OCI-LY7 (cell line): Measurements from ENCODE around the gene TUSC2. TPM values are rescaled to one million over a fixed set of nuclear protein-coding genes. Genes with fewer than 3 reads are reported as not detected.

Experiments
- BruUV-seq: library from RNA; stranded (reverse); fragments of 400-500 nt; replicated peaks from 2 replicates; lab custom pipeline; 2021; lab: Mats Ljungman, UMichigan
- CTCF ChIA-PET: fragments of 300-600 bp; sonication (Branson Sonifier 250); formaldehyde crosslinking; loops from one replicate; lab custom pipeline; 2022; ENCODE audit warnings: antibody characterized with exemption; ENCODE audit not compliant: unreplicated experiment; lab: Charles Lee
- POLR2A ChIA-PET: fragments of 300-600 bp; sonication (Branson Sonifier 250); formaldehyde crosslinking; loops from one replicate; lab custom pipeline; 2022; ENCODE audit warnings: antibody characterized with exemption; lab: Charles Lee
- DNase-seq: peaks from one replicate; pipeline ENCODE4 v3.0.0-alpha.2; 2015; ENCODE audit warnings: low spot score
- H2AFZ ChIP-seq: fragments of 200-600 bp; sonication (generic), shearing (Covaris generic); 2 replicates; pipeline ENCODE4 v1.6.1; 2014; ENCODE audit warnings: mild to moderate bottlenecking, antibody characterized with exemption, low read length, moderate library complexity
- H3K27ac ChIP-seq: fragments of 200-600 bp; sonication (generic); 2 replicates; pipeline ENCODE4 v1.5.1; 2014; ENCODE audit warnings: mixed run types, low read depth, mild to moderate bottlenecking, moderate library complexity, low read length, inconsistent platforms; ENCODE audit not compliant: poor library complexity, severe bottlenecking
- H3K36me3 ChIP-seq: fragments of 200-600 bp; sonication (generic); 2 replicates; pipeline ENCODE4 v1.6.1; 2014; ENCODE audit warnings: mild to moderate bottlenecking, antibody characterized with exemption, low read length, moderate library complexity, mixed read lengths; ENCODE audit not compliant: insufficient read depth
- H3K4me1 ChIP-seq: fragments of 200-600 bp; sonication (generic); 2 replicates; pipeline ENCODE4 v1.5.1; 2014; ENCODE audit warnings: mild to moderate bottlenecking, low read length; ENCODE audit not compliant: insufficient read depth, poor library complexity, severe bottlenecking
- H3K4me2 ChIP-seq: fragments of 200-600 bp; sonication (generic); 2 replicates; pipeline ENCODE4 v1.6.1; 2014; ENCODE audit warnings: mild to moderate bottlenecking, low read length
- H3K4me3 ChIP-seq: fragments of 200-600 bp; sonication (generic); 2 replicates; pipeline ENCODE4 v1.5.1; 2014; ENCODE audit warnings: mild to moderate bottlenecking, low read depth, low read length; ENCODE audit not compliant: poor library complexity, severe bottlenecking
- H3K79me2 ChIP-seq: fragments of 200-600 bp; sonication (generic); 2 replicates; pipeline ENCODE4 v1.6.1; 2016; ENCODE audit warnings: low read depth, mild to moderate bottlenecking, low read length, moderate library complexity, mixed read lengths; ENCODE audit not compliant: insufficient read depth
- H3K9me2 ChIP-seq: fragments of 200-600 bp; sonication (generic); 2 replicates; pipeline ENCODE4 v1.6.1; 2016; ENCODE audit warnings: mild to moderate bottlenecking, low read length, mixed read lengths; ENCODE audit not compliant: insufficient read depth
- H3K9me3 ChIP-seq: fragments of 200-600 bp; sonication (generic); 2 replicates; pipeline ENCODE4 v1.6.1; 2014; ENCODE audit warnings: mild to moderate bottlenecking, mixed run types, low read length, mixed read lengths
- H4K20me1 ChIP-seq: fragments of 200-600 bp; sonication (generic); 2 replicates; pipeline ENCODE4 v1.6.1; 2014; ENCODE audit warnings: mild to moderate bottlenecking, antibody characterized with exemption, low read length, moderate library complexity, mixed read lengths; ENCODE audit not compliant: insufficient read depth
- CTCF ChIP-seq: fragments of 200-600 bp; sonication (generic); conservative IDR thresholded peaks from 2 replicates; pipeline ENCODE4 v1.5.1; 2014; ENCODE audit warnings: mild to moderate bottlenecking, antibody characterized with exemption, low read length, moderate library complexity, mixed read lengths
- EZH2phosphoT487 ChIP-seq: fragments of 200-600 bp; sonication (generic); IDR thresholded peaks from 2 replicates; pipeline ENCODE4 v1.6.1; 2018; ENCODE audit warnings: low read depth, borderline replicate concordance, mild to moderate bottlenecking, mixed run types, antibody characterized with exemption, low read length, moderate library complexity, mixed read lengths
- intact Hi-C: fragments of 100-400 bp; cut with micrococcal nuclease; formaldehyde crosslinking; loops from one replicate; pipeline ENCODE4 v1.10.0; 2022; ENCODE audit not compliant: unreplicated experiment
- total RNA-seq, 2 experiments: library from RNA; depleted of rRNA in 1 of 2; stranded (reverse); fragments of >200 nt in 1 of 2; shearing (Covaris generic) in 1 of 2; gene quantifications; 2 replicates each; pipeline ENCODE4 v1.2.3, GENCODE V29; 2014 to 2022

Gene TUSC2
- total RNA-seq, 2 experiments from 2014 or later = 20.4 to 24.5 TPM

- TF ChIP-seq CTCF = no peak
- TF ChIP-seq EZH2phosphoT487 = no peak
- Histone ChIP-seq H3K4me2 (no peak overlapping the region), H2AFZ (no peak overlapping the region), H3K9me3 (no peaks in the 10 kb centered on the region), H3K36me3 (peaks cover 10% of the 10 kb centered on the region), H3K79me2 (peaks cover 20% of the 10 kb centered on the region), H3K9me2 (no peaks in the 10 kb centered on the region), H3K27ac (no peak overlapping the region), H3K4me1 (peaks cover 17% of the 10 kb centered on the region), H3K4me3 (no peak overlapping the region), H4K20me1 (no peaks in the 10 kb centered on the region)
- no peak for DNase-seq
- POLR2A ChIA-PET = no interaction called here
- intact Hi-C loops = loop anchor here (5.0 kb wide), 1 partner anchor 43 kb away; no protein-coding TSS in a partner anchor
- CTCF ChIA-PET = interaction anchor here (0.6 kb wide), 1 partner anchor 1372 kb away, joined by 3 read pairs; no protein-coding TSS in a partner anchor
- no TSS peak for BruUV-seq
These were observed 33.3 kb downstream of the TUSC2 start for GRCh38 chr3:50294492-50295403.

- Histone ChIP-seq H3K27ac (no peak overlapping the region), H3K4me1 (peaks cover 15% of the 10 kb centered on the region), H3K4me2 (no peak overlapping the region), H4K20me1 (no peaks in the 10 kb centered on the region), H3K9me2 (no peaks in the 10 kb centered on the region), H3K4me3 (no peak overlapping the region), H3K79me2 (peaks cover 20% of the 10 kb centered on the region), H2AFZ (no peak overlapping the region), H3K36me3 (peaks cover 16% of the 10 kb centered on the region), H3K9me3 (no peaks in the 10 kb centered on the region)
- no TSS peak for BruUV-seq
- no peak for TF ChIP-seq CTCF
- TF ChIP-seq EZH2phosphoT487 = no peak
- ChIA-PET POLR2A (no interaction called here), CTCF (no interaction called here)
- intact Hi-C loops = no loop called here
- DNase-seq = no peak
These were observed 33.9 kb downstream of the TUSC2 start for GRCh38 chr3:50294089-50294488.
